Fibroblast of villous mesenchyme (primary cell): ENCODE measurements around the gene ACOT11. TPM values are rescaled to one million over a fixed set of nuclear protein-coding genes. Genes with fewer than 3 reads are reported as not detected.

Experiments
- DNase-seq: peaks from one replicate; pipeline ENCODE4 v3.0.0-alpha.2; 2010; ENCODE audit warnings: low read depth
- H3K4me3 ChIP-seq: 2 replicates; pipeline ENCODE4 v1.5.1; 2011; ENCODE audit warnings: low read depth, mild to moderate bottlenecking, low read length
- CTCF ChIP-seq: IDR thresholded peaks from 2 replicates; pipeline ENCODE4 v1.5.1; 2012; ENCODE audit warnings: low read depth, mild to moderate bottlenecking, low read length; ENCODE audit not compliant: insufficient read depth
- total RNA-seq: library from RNA; depleted of rRNA; stranded (reverse); fragments of >200 nt; gene quantifications from 2 replicates; pipeline ENCODE4 v1.2.3, GENCODE V29; 2012

ACOT11 gene
- total RNA-seq, 1 donor: 2.2 TPM

GRCh38 chr1:54609301-54609921 is 61.4 kb downstream of the ACOT11 start:
- no peak overlapping the region for H3K4me3 ChIP-seq
- TF ChIP-seq CTCF: no peak
- no peak for DNase-seq

GRCh38 chr1:54610048-54610447 is 62.0 kb downstream of the ACOT11 start:
- no peak for TF ChIP-seq CTCF
- no peak for DNase-seq
- no peak overlapping the region for H3K4me3 ChIP-seq

- no peak for DNase-seq
- no peak overlapping the region for H3K4me3 ChIP-seq
- no peak for TF ChIP-seq CTCF
These were observed 62.9 kb downstream of the ACOT11 start for GRCh38 chr1:54610601-54611580.

GRCh38 chr1:54611621-54612020 is 63.6 kb downstream of the ACOT11 start:
- TF ChIP-seq CTCF: no peak
- DNase-seq: no peak

GRCh38 chr1:54614024-54614423 is 66.0 kb downstream of the ACOT11 start:
- TF ChIP-seq CTCF: no peak
- H3K4me3 ChIP-seq: no peak overlapping the region
- no peak for DNase-seq

More at GRCh38 chr1:54611621-54612020, 63.6 kb downstream of the ACOT11 start:
- no peak overlapping the region for H3K4me3 ChIP-seq

GRCh38 chr1:54614563-54614962 is 66.5 kb downstream of the ACOT11 start:
- H3K4me3 ChIP-seq: no peak overlapping the region
- DNase-seq: no peak
- no peak for TF ChIP-seq CTCF
